SKM-1 (cell line): ENCODE measurements around the gene DBR1.
"Not testable (repeated sequence)": the region's sequence is repeated elsewhere in the genome, so short reads cannot be mapped to it uniquely, and the experiment has no call there.

Experiments
- DNase-seq: peaks from one replicate; lab custom pipeline; 2025; ENCODE audit not compliant: unreplicated experiment; lab: John Stamatoyannopoulos, UW

The DBR1 gene

DNA sequence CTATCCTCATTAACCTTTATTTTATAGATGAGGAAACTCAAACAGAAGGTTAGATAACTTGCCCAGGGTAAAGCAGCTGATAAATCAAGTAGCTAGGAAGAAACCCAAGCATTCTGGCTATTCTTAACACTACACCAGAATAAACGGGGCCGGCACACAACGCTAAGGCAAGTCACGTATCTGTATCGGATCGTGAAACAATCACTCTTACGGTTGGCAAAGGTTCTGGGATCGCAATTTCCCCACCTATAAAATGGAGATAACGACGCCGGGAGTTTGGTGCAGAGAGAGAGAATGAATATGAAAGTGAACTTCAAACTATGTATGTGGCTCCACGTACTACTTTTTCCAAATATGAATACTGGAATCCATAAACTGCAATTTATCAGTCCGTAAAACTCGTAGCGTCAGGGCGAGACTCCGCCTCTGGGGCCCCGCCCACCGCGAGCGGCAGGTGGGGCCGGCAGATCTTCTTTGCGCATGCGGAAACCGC, 12.1 kb upstream of the DBR1 start:
- DNase-seq, result peak; percentile 81

DNA sequence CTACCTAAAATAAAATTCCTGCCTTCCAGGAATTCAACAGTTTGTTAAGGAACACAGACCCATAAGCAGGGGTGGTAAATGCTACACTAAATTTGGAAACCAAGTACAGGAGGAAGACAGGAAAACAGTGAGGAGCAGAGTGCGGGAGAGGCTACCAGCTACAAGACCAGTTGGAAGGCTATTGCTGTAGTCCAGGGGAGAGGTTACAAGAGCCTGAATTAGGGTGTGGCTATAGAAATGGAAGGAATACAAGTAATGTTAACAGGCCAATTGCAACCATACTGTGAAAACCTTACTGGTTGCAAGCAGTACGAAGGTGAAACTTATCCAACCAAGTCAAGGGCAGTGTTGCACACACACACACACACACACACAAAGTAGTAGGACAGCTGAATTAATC, 11.5 kb upstream of the DBR1 start:
- DNase-seq, result no peak

DNA sequence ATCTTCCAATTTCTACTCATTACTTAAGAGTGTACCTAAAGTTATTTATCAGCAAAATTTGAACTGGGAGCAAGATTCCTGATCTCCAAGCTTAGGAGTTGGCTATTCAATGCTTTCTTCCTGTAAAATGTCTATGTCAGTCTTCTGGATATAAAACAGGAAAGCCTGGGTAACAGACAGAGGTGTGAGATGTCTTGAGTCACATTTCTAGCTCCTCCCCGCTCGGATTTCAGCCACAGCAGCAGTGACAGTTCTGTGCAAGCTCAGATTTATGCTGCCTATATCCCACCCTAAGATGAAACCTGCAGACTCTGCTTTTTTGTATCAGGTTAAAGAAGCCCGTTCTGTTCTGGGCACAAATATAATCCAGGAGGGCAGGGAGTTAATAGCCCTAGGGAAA, 10.3 kb upstream of the DBR1 start:
- DNase-seq, result no peak

DNA sequence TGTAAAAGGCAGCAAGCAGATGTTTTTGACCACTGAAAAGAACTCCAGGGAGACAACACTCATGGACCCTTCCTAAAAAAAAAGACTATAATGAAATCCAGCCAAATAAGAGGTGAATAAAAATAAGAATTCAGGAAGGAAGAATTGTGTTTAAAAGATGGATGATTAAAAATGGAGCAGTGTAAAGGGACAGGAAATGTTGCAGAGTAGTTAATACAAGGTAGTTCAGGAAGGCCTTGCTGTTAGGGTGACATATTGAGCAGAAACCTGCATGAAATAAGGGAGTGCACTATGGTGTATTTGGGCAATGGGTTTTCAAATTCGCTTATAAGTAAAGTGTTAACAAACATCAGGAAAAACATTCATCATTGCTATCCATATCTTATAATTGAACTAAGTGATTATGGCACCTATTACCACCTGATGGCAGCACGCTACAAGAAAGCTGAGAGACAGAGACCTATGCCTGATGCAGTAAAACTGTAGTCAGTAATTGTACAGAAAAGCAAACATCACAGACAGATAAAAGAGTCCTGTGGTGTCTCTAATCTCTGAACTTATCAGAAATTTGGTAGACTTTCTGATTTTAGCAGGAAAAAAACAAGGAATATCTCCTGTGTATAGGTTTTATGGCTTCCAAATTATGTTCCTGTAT, 5.8 kb upstream of the DBR1 start:
- peak; percentile 23 for DNase-seq

DNA sequence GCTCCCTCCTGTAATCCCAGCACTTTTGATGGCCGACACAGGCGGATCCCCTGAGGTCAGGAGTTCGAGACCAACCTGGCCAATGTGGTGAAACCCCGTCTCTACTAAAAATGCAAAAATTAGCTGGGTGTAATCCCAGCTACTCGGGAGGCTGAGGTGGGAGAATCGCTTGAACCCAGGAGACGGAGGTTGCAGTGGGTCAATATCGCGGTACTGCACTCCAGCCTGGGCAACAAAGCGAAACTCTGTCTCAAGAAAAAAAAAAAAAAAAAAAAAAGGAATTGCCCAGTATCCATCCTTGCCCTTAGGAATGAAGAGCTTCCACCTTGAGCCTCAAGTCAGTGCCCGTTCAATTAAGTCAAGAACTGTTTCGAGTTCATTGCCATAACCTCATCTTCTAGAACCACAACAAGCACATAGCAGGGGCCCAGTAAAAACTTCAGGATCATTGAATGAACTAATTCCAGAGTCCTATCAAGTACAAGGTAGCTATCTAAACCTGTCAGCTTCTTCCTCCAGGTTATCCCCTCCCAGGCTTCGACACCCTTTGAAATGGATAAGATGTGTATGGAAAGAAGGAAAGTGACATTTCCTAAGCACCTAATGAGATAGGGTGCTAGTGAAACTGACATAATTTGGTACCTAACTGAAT, 826 bp downstream of the DBR1 start:
- DNase-seq, result no peak

DNA sequence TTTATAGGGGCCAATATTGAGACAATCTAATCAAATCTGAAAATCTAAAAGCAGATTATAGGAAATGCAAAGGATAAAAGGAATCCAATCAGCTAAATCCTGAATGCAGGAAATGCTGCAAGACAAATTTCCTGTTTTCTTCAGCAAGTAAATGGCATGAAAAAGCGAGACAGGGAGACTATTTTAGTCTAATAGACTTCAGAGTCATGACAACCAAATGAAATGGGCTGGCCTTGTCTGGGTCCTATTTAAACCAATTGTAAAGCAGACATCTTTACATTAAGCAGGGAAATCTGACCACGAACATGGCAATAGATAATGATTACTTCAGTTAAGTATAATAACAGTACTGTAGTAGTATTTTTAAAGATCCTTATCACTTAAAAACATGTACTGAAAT, 2.1 kb downstream of the DBR1 start:
- DNase-seq, result no peak

DNA sequence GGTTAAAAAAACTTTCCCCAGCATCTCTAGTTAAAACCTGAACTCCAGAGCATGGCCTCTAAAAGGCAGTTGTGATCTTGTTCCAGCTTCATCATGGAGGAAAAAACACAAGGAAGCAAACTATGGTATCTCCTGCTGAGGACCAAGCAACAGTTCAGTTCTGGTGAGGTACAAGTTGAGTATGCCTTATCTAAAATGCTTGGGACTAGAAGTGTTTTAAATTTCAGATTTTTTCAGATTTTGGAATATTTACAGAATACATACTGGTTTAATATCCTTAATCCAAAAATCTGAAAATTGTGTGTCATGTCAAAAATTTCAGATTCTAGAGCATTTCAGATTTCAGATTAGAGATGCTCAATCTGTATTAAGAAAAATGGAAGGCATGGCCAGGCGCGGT, 9.7 kb downstream of the DBR1 start:
- no peak for DNase-seq

DNA sequence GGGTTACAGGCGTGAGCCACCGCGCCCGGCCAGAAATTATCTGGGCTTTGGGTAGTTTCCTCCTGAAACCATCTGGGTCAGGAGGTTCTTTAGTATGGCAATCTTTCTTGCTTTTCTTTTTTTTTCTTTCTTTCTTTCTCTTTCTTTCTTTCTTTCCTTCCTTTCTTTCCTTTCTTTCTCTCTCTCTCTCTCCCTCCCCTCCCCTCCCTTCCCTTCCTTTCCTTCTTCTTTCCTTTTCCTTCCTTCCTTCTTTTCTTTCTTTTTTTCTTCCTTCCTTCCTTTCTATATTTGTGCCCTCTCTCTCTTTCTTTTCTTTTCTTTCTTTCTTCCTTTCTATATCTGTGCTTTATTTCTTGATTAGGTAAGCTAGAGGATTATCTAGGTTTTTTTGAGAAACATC, 17.0 kb downstream of the DBR1 start:
- DNase-seq, result no peak

DNA sequence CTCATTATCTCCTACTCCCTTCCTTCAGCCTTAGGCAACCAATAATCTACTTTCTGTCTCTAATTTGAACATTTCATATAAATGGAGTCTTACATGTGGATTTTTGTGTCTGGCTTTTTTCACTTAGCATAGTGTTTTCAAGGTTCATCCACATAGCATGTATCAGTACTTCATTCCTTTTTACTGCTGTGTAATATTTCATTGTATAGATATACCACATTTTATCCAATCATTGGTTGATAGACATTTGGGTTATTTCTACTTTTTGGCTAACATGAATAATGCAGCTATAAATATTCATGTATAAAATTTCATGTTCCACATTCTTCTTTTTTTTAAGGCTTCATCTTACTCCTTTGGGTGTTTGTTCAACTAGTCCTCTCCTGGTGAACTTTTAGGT, 20.2 kb downstream of the DBR1 start:
- no peak for DNase-seq

DNA sequence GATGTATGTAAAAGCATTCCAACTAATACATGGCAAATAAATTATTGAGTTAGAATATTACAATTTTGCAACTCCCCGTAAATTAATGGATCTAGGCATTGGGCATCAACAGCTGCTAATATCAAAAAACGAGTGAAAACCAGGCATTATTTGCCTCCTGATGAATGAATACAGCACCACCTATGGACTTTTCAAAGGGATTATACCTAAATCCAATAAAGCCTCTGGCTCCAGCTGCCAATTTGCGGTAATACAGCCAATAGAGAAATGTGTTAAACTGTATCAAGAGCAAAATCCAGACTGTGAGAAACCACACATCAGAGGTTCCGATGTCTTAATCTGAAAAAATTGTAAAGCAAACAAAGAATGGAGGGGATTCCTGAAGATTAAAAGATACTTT, 26.2 kb downstream of the DBR1 start:
- no peak for DNase-seq

DNA sequence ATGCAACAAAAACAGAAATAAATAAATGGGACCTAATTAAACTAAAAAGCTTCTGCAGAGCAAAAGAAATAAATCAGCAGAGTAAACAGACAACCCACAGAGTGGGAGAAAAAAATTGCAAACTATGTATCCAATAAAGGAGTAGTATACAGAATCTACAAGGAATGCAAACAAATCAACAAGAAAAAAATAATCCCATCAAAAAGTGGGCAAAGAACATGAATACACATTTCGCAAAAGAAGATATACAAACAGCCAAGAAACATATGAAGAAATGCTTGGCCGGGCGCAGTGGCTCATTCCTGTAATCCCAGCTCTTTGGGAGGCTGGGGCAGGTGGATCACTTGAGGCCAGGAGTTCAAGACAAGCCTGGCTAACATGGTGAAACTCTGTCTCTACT, 32.5 kb downstream of the DBR1 start:
- DNase-seq, result not testable (repeated sequence)

DNA sequence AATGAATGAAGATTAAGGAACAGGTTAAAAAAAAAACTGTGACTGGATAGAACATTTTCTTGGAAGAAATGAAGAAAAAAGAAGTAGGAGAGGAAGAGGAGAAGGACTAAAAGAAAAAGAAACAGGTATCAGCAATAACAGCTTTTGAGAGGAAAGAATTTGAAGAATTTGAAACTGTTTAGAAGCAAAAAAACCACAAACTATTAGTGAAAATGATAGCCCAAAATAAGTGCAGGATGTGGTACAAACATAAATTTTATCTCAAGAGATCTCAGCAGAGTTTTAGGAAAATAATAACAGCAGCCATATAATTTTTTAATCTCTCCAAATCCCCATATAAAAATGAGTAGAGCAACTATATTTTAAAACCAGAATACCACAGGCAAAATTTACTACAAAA, 33.8 kb downstream of the DBR1 start:
- DNase-seq, result no peak

DNA sequence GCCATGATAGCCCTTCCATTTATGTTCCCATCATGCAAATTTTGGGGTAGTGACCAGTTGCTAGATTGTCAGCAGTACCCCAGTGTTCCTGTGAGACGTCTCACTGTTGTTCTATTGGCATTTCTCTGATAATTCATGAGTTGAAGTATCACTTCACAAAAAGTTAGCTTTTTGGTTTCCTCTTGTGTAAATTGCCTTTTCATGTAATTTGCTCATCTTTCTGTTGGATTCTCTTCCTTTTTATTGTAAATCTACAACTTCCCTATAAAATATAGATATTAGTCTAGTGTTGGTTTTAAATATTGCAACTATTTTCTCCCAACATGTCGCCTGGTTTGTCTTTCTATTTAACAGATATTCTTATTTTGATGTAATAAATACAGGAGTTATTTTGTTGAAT, 35.0 kb downstream of the DBR1 start:
- DNase-seq, result no peak

DNA sequence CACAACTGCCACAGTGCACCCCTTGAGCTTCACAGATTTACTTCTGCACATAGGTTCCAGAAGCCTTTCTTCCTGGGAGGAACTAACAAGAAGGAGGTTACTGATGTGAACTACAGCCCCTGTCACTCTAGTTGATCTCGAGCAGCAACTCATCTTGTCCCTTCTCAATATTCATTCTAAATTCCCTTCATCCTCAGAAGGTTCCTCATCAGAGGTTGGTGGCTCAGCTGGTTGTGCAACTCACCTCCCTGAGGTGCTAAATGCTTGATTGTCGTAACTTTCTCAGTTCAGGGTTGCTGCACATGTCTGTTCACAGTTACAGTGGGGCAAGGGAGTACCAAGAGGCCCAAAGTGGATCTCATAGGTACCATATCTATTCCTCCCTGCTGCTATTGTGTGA, 36.9 kb downstream of the DBR1 start:
- peak; percentile 82 for DNase-seq

DNA sequence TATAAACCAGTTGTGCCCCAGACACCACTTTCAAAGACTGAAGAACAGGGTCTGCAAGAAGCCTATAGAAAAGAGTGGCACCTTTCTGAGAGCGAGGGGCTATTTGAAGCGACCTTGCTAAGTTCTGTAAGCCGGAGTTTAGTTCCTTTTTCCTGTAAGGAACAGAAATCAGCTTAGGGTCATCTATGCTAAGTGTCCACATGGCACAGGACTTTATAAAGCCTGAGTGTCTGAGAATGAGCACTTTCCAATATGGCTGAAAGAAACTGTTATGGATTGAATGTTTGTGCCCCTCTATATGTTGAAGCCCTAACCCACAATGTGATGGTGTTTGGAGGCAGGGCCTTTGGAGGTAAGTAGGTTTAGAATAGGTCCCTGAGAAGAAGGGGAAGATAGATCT, 38.5 kb downstream of the DBR1 start:
- peak; percentile 41 for DNase-seq

DNA sequence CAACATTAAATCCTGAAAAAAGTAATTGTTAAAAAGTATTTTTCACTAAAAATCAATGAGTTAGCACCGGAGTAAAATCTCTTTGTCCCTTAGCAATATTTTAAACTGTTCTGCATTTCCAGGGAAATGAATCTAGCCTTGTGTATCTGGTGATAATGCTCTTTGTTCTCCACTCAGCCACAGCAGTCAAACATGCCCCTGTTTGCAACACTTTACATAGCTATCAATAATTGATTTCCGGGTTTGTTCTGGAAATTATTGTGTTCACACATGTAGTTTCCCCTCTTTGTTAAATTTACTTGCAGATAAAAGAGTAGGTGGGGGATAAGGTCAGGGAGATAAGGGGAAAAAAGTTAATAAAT, 38.9 kb downstream of the DBR1 start:
- DNase-seq, result no peak

DNA sequence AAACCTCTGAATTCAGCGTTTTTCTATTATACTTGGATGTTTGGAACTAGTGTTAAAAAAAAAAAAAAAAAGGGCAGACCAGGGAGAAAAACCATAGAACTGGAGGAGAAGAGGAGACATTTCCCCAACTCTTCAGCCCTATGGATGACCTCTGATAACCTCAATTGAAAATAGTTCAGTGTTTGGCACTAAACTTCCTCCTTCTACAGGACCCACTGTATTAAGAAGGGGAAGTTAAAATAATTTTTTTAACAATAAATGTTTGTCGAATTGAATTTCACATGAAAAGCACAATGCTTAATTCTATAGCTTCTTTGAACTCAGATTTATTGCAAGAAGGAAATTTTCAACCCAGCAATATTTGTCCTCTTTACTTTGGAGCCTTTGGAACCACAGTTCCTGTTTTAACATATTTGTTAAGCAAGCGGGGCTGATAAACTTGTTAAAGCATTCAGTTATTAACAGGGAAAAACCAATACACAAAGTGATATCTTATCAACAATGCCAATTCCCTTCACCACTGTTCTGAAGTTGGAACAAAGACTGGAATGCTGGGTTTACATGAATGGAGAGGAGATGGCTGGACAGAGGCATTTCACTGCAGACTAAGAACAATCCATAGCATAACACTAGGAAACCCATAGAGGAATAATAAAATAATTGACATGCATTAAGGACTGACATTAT, 39.4 kb downstream of the DBR1 start:
- peak; percentile 60 for DNase-seq

DNA sequence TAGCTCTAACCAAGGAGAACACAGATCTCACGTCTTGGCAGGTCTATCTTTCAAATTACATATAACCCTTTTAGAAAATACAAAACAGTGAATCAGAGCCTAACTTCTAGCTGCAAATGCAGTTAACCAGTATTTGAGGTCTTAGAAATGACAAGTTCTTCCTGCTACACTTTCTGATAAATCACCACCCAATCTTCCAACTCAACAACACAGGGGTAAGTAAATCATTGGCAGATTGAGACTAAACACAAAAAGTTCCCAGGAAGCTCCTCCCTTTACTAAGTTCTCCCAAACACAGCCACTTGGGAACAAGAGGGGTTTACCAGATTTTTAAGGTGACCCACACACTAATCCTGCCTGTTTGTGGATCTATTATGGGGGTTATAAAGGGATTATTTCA, 42.5 kb downstream of the DBR1 start, which contains the start of gene A4GNT:
A4GNT (minus strand) TSS at position 152 of the 400 bp plus-strand sequence. CDS start 1,134 bp downstream, outside the sequence.
- no peak for DNase-seq

DNA sequence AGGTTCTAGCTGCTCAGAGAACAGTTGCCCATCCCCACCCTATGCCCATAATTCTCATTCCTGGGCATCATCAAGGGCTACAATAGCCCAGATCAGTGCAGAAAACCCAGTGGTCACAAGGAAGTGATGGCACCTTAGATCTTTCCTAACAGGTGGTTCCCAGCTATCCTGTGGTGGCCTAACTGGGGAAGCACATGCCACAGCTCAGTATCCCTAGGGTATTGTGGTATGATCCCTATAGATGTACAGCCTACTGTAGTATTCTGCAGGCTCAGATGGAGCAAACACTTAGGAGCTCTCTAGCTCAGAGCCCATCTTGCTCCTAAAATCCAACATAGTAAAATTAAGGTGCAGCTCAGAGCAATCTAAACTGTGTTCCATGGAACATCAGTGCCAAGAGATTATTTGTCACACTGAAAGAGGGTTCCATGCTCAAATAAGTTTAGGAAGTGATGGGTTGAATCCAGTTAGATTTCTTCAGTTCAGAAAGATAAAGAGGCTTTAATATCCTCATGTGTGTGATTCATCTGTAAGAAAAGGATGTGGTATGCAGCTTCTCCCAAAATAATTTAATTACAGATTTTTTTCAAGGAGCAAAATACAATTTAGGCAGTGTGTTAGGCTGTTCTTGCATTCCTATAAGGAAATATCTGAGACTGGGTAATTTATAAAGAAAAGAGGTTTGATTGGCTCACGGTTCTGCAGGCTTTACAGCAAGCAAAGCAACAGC, 46.9 kb downstream of the DBR1 start:
- DNase-seq, result no peak

DNA sequence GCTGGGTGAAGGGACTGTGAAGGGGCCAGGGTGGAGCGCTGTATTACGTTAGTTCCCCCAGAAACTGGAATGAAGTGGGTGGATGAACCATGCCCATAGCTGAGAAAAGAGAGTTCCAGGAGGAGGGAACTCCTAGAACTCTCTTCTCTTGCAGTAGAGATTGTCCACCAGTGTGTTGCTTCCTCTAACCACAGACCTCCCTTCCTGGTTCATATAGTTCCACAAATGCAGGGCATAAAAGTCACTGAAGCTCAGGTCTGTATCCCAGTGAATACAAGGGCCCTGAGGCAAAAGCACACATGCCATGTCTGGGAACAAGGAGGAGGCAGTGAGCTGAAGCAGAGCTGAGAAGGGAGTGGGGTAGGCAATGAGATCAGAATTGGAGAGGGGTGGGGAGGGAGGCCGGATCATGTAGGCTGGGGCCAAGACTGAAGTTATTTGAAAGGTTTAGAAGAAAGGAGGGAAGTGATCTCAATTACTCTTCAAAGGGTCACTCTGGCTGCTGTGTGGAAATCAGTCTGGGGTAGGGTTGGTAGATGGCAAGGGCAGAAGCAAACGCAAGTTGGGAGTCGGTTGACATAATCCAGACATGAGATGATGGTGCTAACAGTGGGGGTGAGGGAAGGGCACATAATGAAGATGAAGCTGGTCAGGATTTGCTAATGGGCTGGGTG, 49.0 kb downstream of the DBR1 start:
- DNase-seq, result peak; percentile 69

DNA sequence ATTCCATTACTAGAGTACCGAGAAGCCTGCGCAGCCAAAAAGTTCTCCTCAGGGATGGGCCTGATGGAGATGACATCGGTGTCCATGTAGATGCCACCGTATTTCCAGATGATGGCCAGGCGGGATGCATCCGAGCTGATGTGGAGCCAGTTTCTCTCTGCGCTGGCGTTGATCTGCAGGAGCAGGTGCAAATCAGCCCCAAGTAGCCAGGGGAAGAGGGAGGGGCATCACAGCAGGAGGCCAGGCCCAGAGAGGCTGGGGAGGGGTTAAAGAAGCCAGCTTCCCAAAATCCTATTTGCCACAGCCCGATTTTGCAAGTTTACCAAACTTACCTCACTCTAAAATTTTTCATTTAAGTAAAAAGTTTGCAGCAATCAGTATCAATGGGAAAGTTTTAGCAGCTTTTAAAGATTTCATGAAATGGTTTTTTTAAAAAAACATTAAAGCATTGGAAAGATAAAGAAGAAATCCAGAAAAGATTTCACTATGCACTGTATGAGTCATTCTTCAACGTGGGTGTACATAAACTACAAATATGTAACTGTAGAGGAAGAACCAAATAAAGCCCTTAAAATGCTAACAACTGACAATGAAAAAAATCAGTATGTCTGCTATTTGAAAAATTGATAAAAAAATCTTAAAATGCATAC, 49.9 kb downstream of the DBR1 start:
- no peak for DNase-seq
